COLO668 (cell line): ENCODE data around the gene ARHGAP29.
A peak's percentile ranks its signal among the peaks of the same experiment; 100 is the strongest.
"Not testable (repeated sequence)": the region's sequence is repeated elsewhere in the genome, so short reads cannot be mapped to it uniquely, and the experiment has no call there.

Experiments used
- DNase-seq: peaks from one replicate; lab custom pipeline; 2025; ENCODE audit not compliant: unreplicated experiment; lab: John Stamatoyannopoulos, UW

Gene ARHGAP29

DNA sequence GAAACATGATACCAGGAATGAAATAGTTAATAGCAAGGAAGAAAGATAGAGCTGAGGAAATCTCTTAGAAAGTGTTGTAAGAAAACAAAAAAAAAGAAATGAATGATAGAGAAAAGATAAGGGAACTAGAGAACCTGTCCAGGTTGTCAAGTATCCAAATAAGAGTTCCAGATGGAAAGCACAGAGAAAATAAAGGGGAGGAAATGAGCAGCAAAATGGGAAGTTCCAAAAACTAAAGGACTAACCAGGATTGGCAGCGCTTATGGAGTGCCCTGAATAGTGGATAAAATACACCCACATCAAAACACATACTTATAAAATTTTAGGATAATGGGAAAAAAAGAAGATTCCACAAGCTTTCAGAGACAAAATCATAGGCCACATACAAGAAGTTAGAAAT is 55.2 kb downstream of the ARHGAP29 start:
- DNase-seq, result no peak

DNA sequence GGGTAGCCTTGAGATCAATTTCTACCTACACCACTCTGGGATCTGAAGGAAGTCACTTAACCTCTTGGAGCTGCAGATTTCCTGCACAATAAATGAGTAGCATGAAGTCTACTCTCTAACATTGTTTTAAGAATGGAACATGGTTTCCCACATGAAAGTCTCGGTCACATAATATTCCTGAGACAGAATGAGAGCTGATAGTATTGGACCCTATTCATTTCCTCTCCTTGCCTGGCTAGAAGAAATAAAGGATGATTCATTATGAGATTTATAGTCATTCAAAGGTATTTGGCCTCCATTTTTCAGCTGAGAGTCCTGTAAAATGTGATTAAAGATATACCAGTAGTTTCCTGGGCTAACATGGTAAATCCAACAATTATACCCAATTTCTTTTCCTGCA is 56.7 kb downstream of the ARHGAP29 start:
- DNase-seq, result no peak

DNA sequence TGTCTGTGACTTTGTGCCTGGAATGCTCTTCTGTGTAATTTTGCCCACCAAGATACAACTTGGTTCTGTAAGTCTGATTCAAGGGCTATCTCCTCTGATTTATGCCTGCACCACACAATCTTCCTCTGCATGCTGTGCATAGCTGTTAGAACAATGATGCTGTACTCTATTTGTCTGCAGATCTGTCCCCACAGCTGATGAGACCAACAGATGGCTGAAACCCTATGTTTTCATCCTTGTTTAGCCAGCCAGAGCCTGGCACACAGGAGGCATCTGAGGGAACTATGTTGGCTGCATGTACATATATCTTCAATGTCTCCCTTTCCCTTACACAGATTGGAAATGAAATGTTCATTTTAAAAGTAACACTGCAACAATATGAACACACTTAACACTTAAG is 58.5 kb downstream of the ARHGAP29 start:
- DNase-seq, result no peak

DNA sequence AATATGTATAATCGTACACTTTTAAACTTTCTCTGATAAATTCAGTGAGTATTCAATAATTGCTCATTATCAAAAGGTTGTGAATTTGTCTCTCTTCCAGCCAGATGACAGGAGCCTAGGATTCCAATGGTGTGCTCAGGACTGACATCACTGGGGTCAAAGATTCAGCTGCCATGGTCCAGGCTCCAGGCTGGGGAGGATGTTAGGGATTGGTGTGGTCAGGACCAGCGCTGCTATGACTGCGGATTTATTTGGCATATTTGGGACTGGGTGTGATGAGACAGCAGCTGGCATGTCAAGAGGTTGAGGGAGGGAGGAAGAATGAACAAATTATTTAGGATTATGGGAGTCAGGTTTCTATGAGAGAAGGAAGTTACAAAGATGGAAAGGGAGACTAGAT is 68.3 kb downstream of the ARHGAP29 start:
- DNase-seq, result no peak

DNA sequence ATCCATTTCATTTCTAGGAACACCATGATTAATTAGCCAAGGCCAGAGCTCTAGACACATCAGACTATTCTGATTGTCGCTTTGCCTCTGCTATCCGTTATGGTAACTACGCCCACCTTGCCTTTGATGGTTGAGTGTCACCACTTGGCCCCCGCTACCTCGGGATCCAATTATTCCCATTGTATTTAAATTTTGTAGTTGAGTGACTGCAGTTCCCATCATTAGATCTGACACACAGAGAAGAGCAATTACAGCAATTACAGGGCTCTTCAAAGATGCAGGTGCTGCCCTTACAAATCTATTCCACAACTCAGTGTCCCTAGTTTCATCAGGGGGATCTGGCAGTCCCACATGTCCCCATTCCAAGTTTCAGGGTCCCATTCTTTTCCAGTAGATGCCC is 71.5 kb downstream of the ARHGAP29 start:
- DNase-seq, result no peak

DNA sequence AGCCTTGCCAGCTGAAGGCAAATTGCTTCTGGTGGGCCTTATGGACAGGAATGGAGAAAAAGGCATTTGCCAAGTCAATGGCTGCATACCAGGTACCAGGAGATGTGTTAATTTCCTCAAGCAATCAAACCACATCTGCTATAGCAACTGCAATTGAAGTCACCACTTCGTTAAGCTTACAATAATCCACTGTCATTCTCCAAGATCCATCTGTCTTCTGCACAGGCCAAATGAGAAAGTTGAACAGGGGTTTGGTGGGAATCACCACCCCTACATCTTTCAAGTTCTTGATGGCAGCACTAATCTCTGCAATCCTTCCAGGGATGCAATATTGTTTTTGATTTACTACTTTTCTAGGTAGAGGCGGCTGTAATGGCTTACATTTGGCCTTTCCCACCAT is 72.5 kb downstream of the ARHGAP29 start:
- DNase-seq, result not testable (repeated sequence)

DNA sequence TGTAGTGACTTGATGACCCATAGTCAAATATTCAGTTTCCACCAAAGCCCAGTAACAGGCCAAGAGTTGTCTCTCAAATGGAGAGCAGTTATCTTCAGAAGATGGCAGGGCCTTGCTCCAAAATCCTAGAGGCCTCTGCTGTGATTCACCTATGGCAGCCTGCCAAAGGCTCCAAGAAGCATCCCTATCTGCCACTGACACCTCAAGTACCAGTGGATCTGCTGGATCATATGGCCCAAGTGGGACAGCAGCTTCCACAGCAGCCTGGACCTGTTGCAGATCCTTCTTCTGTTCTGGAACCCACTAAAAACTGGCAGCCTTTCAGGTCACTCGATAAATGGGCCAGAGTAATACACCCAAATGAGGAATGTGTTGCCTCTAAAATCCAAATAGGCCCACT is 73.3 kb downstream of the ARHGAP29 start:
- not testable (repeated sequence) for DNase-seq

DNA sequence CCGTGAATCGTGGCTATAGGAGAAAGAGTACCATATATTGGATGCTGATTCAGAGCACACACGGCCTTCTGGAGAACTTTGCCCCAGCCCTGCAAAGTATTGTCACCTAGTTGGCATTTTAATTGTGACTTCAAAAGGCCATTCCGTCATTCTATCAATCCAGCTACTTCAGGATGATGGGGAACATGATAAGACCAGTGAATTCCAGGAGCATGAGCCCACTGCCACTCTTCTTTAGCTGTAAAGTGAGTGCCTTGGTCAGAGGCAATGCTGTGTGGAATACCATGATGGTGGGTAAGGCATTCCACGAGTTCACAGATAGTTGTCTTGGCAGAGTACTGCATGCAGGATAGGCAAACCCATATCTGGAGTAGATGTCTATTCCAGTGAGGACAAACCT is 74.1 kb downstream of the ARHGAP29 start:
- DNase-seq, result not testable (repeated sequence)

DNA sequence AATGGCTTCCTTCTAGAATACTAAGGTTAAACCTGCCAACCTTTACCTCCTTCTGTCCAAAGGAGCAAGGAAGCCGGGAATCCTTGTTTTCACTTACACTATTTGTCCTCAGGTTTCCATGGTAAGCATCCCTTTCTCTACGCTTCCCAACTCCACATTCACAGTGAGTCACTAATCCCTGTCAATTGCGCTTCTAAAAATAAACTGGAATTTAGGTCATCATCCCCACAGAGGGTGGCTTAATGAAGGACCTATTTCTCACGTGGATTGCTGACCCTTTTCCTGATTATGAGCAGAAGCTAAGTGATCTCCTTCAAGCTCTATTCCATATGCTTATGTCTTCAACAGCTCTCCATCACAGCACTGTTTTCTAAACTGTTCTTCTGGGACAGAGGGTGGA is 76.6 kb downstream of the ARHGAP29 start:
- no peak for DNase-seq

DNA sequence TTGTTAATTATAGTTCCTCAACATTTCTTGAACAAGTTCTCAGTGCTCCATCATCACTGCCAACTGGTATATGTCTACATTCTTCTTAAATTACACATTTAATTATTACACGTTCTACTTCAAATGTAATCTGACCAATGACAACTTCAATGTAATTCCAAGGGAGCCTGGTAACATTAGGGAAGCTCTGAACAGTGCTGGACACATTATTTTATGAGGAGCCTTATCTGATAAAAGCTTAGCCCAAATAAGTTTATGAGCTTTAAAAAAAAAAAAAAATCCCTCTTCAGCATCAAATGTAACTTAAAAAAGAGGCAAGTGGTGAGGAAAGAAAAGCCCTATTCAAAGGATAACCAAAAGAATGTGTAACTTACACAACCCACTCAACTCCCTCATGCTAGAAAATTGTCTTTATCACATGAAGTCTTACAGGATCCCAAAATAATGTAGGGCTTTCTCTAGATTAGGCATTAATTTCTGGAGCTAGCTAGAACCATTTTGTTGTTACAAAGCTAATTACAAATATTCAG is 81.2 kb downstream of the ARHGAP29 start:
- no peak for DNase-seq

DNA sequence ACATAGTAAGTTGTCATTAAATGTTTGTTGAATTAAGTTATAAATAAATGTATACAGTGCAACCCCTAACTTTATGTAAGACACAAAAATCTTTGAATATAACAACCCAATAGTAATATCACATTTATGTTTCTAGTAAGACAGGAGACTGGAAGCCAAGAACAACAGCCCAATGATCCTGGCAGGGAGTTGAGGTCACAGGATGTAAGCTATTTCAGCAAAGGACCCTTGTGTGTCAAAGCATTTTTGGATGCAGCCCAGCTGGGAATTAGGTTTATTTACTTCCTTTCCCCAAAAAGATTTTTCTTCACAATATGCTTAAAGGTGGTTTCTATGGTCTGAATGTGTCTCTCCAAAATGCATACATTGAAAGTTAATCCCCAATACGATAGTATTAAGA is 82.4 kb downstream of the ARHGAP29 start:
- DNase-seq, result no peak

DNA sequence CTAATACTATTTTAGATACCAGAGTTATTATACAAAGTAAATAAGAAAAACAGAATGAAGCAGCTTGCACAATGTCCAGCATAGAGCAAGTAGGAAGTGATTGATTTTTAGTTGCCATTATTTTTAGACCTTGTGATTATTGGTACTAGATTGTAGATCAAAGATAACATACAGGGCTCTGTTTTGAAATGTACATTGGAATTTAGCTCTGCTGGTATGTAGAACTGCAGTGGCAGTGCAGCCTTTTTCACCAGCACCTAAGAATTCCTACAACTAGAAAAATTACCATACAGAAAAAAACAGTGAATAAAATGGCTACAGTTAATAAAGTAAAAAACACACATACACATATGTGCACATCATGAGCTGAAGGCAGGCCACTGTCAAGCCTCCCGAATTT is 84.3 kb downstream of the ARHGAP29 start:
- no peak for DNase-seq

DNA sequence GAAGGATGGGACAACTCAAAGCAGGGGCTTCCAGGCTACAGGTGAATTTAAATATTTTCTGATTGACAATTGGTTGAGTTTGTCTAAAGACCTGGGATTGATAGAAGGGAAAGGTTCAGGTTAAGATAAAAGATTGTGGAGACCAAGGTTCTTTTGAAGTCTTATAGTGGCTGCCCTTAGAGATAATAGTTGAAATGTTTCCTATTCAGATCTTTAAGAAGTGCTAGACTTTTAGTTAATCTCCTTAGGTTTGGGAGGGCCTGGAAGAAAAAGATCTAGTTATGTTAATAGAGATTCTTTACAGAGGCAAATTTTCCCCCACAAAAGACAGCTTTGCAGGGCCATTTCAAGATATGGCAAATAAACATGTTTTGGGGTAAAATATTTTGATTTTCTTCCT is 88.2 kb downstream of the ARHGAP29 start:
- not testable (repeated sequence) for DNase-seq

DNA sequence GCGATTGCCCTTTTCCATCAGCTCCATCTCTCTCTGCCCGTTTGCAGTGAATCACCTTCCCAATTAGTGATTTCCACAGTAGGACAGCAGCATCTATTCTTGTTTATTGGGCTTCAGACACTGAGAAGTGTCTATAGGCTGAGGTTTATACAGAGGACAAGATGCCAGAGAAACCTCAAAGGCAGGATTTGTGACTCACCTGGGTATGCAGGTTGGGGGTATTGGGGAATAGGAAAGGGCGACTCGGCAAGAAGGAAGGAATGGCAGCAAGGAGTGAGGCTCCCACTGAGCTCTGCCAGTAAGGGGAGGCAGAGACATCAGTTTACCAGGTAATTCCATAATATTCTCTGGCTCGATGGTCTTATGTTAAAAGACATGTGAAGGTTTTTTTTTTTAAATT is 91.1 kb downstream of the ARHGAP29 start:
- DNase-seq, result no peak

DNA sequence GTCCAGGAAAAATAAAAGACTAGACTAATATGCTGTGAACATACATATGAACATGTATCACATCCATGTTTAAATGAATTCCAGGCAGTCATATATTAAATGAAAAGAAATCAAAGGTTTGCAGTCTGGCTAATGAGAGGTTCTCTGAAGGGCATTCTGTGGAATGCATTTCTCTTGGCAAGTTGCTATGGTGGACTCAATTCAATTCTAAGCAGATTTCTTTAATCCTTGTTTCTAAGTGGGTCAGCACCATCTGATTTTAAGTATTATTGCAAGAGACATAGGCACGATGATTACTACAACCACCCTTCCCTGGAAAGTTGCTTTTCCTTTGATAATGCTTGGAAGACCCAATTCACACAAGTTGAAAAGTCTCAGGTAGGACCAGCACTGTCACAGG is 92.5 kb downstream of the ARHGAP29 start:
- DNase-seq, result no peak

DNA sequence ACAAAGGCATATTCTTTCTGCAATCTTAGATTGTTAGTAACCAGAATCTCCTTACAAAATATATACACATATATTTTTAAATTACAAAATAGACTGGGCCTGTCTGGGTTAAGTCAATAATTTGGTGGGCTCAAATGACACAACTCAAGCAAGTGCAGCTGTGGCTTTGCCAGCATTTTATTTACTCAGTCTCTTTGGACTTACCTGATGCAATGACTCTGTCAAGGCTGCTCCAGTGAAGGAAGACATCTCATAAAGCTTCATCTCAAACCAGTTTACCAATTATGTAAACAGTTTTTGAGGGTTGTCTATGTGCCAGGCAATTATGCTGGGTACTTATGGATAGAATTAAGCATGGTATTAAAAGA is 93.6 kb downstream of the ARHGAP29 start:
- peak; percentile 53 for DNase-seq

DNA sequence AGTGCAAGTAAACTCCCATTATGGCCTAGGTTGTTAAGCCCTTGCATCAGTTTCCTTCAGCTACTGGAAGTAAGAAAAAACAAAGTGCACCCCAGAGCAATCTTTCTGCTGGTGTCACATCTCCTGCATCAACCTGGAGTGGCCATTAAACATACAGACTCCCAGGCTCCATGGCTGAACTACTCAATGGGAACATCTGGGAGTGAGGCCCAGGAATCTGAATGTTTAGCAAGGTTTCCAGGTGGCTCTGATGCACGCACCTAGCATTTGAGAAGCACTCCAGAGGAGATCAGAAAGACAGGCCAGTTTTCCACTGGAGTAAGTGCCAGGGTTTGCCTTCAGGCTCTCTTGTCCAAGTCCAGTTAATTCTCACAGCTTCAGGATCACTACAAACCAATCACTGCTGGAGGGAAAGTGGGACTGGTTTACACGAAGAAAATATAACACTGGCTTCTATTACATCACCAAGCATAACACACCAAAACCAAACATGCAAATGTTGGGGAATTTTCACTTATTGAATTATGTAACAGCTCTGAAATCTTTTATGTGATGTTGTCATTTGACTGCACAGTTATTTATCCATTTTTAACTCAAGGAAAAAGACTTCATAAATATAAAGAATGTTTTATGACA is 94.1 kb downstream of the ARHGAP29 start:
- DNase-seq, result peak; percentile 28

DNA sequence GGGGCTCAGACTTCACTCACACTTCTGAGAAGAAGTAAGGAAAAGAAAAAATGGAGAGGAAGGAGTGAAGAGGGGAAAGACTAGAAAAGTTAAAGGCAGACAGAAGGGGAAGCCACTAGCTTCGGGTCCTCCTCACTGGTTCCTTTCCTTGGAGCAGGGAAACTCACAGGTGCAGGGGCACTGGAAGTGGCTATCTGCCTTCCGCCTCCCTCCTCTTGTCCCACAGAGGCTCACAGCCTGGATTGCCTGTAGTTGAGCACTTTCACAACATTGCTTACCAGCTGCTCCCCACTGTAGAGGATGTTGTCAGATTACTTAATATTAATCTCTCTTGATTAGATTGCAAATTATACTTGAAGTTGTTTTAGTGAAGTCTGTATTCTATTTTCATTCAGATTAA is 94.8 kb downstream of the ARHGAP29 start:
- DNase-seq, result no peak

DNA sequence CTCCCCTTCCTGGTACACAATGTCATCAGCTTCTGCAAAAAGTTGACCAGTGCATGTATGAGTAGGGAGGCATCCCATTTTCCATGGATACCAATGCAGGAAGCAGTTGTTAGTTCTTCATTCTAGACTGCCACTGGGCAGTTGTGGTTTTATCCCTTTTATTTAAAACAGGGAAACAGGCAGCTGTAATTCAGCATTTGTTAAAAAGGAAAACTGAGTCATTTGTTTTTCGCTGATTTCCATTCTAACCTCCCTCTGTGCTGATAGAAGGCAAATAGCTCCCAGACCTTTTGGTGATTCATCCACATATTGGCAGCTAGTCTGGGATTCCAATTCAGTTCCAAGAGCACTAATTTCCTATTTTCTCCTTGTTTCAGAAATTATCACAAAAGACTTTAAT is 95.4 kb downstream of the ARHGAP29 start:
- no peak for DNase-seq

DNA sequence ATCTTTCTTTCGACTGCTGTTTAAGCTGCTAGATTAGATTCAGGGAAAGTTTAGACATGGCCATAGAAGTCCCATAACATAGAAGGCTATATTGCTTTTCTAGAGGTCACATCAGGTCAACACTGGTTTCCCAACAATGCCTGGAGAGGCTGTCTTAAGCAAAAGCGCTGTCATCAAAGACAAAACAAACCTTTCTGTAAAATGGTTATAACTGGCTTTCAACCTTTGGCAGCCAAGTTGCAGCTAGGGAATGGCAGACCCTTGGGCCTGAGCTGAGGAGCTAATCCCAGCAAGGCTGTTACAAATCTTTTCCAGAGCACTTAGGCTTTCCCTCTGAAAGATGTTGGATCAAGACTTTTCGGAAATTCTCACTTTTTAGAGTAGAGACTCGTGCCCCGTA is 105.3 kb downstream of the ARHGAP29 start:
- no peak for DNase-seq

DNA sequence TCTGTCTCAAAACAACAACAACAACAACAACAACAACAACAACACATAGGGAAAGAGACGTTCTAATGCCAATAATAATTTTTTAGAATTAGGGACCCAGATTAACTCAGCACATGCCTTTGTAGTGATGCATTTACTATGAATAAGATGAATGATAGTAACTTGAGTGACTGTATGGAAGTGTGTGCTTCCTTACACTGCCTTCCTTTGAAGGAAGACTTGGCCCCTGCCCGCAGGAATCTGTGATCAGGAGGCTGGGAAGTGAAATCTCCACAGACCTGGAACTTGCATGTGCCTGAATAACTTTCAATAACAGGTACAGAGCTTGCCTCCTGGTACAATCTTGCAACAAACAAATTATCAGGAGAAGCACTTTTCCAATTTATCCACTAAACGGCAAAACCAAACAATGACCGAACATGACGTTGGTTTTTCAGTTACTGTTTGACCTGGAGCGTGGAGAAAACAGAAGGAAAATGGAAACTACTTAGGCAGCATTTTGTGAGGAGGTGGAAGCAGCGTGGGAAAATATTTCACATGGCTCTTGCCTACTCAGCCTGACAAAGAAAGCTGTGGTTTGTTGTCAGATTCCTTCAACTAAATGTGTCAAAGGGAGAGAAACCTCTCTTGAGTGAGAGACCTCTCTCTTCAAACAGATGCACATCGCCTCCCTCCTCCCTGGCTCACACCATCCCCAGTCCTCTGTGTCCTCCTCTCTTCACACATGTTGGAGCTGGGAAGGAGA is 106.4 kb downstream of the ARHGAP29 start:
- DNase-seq, result no peak

DNA sequence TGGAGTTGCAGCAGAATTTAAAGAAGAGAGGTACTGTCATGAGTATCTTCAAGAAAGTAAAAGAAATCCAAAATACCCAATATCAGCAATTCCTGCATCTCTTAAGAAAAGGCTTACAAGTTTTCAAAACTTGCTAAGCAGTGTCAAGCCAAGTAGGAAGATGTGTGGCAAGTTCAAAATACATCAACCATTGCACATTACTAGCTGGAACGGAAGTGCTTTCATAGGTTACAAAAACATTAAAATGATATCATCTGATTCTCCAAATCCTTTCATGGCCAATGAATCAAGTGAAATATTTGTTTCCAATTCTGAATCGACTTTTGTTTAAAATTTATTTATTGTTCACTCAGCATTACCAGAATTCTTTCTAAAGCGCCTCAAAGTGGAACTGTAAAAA is 110.7 kb downstream of the ARHGAP29 start:
- no peak for DNase-seq
